Keratinocyte (primary cell): ENCODE data around the gene ADAMTSL1. TPM values are rescaled to one million over a fixed set of nuclear protein-coding genes. Genes with fewer than 3 reads are reported as not detected.

ENCODE experiments used
- DNase-seq: peaks from one replicate; pipeline ENCODE4 v3.0.0-alpha.2; 2011; ENCODE audit warnings: low read depth, missing footprints, low spot score
- FAIRE-seq: peaks from 2 replicates; lab custom pipeline; 2011; peaks lifted over from hg19 to GRCh38; lab: Jason Lieb, UNC
- H2AFZ ChIP-seq: 2 replicates; pipeline ENCODE4 v1.6.0; 2012; ENCODE audit warnings: low read length, control low read depth, inconsistent platforms; ENCODE audit not compliant: control insufficient read depth
- H3K27ac ChIP-seq: 2 replicates; pipeline ENCODE4 v1.5.1; 2011; ENCODE audit warnings: low read length; ENCODE audit not compliant: control insufficient read depth, insufficient read depth
- H3K27me3 ChIP-seq: 3 replicates; pipeline ENCODE4 v1.6.0; 2011; ENCODE audit warnings: low read length; ENCODE audit not compliant: control insufficient read depth, insufficient read depth; ENCODE audit errors: extremely low read depth
- H3K36me3 ChIP-seq, 2 experiments: 2 replicates in 1 of 2; 3 replicates in 1 of 2; pipeline ENCODE4 v1.5.1; 2011; ENCODE audit warnings: low read length in 2 of 2, mild to moderate bottlenecking in 1 of 2; ENCODE audit not compliant: control insufficient read depth in 2 of 2, insufficient read depth in 2 of 2; ENCODE audit errors: extremely low read depth in 1 of 2
- H3K4me1 ChIP-seq: 3 replicates; pipeline ENCODE4 v1.5.1; 2011; ENCODE audit warnings: low read length; ENCODE audit not compliant: control insufficient read depth, insufficient read depth; ENCODE audit errors: extremely low read depth
- H3K4me2 ChIP-seq: 3 replicates; pipeline ENCODE4 v1.6.0; 2011; ENCODE audit warnings: low read depth, low read length; ENCODE audit not compliant: control insufficient read depth, insufficient read depth; ENCODE audit errors: extremely low read depth
- H3K4me3 ChIP-seq, 3 experiments: fragments of 200-600 bp in 1 of 3; sonication (generic) in 1 of 3; 2 replicates in 2 of 3; 3 replicates in 1 of 3; pipeline ENCODE4 v1.5.1; 2011 to 2016; ENCODE audit warnings: low read length in 3 of 3, mild to moderate bottlenecking in 3 of 3, control low read depth in 2 of 3, inconsistent platforms in 1 of 3, low read depth in 1 of 3, mixed read lengths in 1 of 3, mixed run types in 1 of 3, moderate library complexity in 1 of 3; ENCODE audit not compliant: control insufficient read depth in 2 of 3, insufficient read depth in 2 of 3; ENCODE audit errors: extremely low read depth in 1 of 3
- H3K79me2 ChIP-seq: 2 replicates; pipeline ENCODE4 v1.6.0; 2012; ENCODE audit warnings: low read length; ENCODE audit not compliant: control insufficient read depth, insufficient read depth
- H3K9ac ChIP-seq: 3 replicates; pipeline ENCODE4 v1.6.0; 2011; ENCODE audit warnings: low read length; ENCODE audit not compliant: control insufficient read depth, insufficient read depth; ENCODE audit errors: extremely low read depth
- H3K9me1 ChIP-seq: 3 replicates; pipeline ENCODE4 v1.6.0; 2011; ENCODE audit warnings: low read length; ENCODE audit not compliant: control insufficient read depth, insufficient read depth; ENCODE audit errors: extremely low read depth
- H3K9me3 ChIP-seq: 2 replicates; pipeline ENCODE4 v1.5.1; 2012; ENCODE audit warnings: low read depth, low read length; ENCODE audit not compliant: control insufficient read depth
- H4K20me1 ChIP-seq: 3 replicates; pipeline ENCODE4 v1.6.0; 2011; ENCODE audit warnings: low read length; ENCODE audit not compliant: control insufficient read depth, insufficient read depth; ENCODE audit errors: extremely low read depth
- CTCF ChIP-seq, 3 experiments: IDR thresholded peaks in 1 of 3; conservative IDR thresholded peaks in 1 of 3; optimal IDR thresholded peaks in 1 of 3; 2 replicates in 2 of 3; 3 replicates in 1 of 3; pipeline versions ENCODE3 to v1.5.1; 2011; ENCODE audit warnings: low read length in 3 of 3, mild to moderate bottlenecking in 3 of 3, moderate library complexity in 2 of 3, control low read depth in 1 of 3, inconsistent platforms in 1 of 3; ENCODE audit not compliant: insufficient read depth in 2 of 3; ENCODE audit errors: extremely low read depth in 1 of 3
- EZH2 ChIP-seq: IDR thresholded peaks from one replicate; pipeline ENCODE4 v1.6.1; 2012; ENCODE audit warnings: inconsistent platforms, mild to moderate bottlenecking, low read length, moderate library complexity
- dilution Hi-C: fragments of 300-500 bp; cut with MboI; formaldehyde crosslinking; loops from one replicate; pipeline ENCODE4 v1.7.0; 2020; ENCODE audit warnings: low sequenced_read_pairs; ENCODE audit not compliant: extremely low pct_ligation_motif_present
- polyA plus RNA-seq, 5 experiments: library from polyadenylated mRNA; depleted of rRNA in 3 of 5; stranded (reverse) in 3 of 5; stranded (forward) in 1 of 5; unstranded in 1 of 5; fragments of >200 nt; gene quantifications; 1 replicate in 1 of 5; 2 replicates in 3 of 5; 3 replicates in 1 of 5; pipeline versions ENCODE4 v1.2.1 to v1.2.3, GENCODE V29; 2011 to 2012; ENCODE audit warnings: missing spikeins in 2 of 5, low read depth in 1 of 5, low replicate concordance in 1 of 5

ADAMTSL1 gene
- polyA plus RNA-seq, 1 donor (not counting 4 experiments of a cell fraction or from before 2014, with no cell fraction given): 1.1 TPM

- no peak overlapping the region for H2AFZ ChIP-seq
- no peak for FAIRE-seq
Measured at GRCh38 chr9:18770131-18770908, 296.4 kb downstream of the ADAMTSL1 start.

GRCh38 chr9:18771011-18771410, 297.1 kb downstream of the ADAMTSL1 start:
- Histone ChIP-seq H3K27me3 (no peaks in the 10 kb centered on the region), H3K9me3 (no peaks in the 10 kb centered on the region), H3K4me3 (no peak overlapping the region), H3K9me1 (no peaks in the 10 kb centered on the region), H3K36me3 (no peaks in the 10 kb centered on the region), H3K27ac (no peak overlapping the region), H3K79me2 (no peaks in the 10 kb centered on the region), H3K4me2 (no peak overlapping the region), H3K9ac (no peak overlapping the region), H4K20me1 (no peaks in the 10 kb centered on the region), H2AFZ (no peak overlapping the region), H3K4me1 (no peaks in the 10 kb centered on the region)
- TF ChIP-seq EZH2 (no peak), CTCF (optimal IDR thresholded peaks at IDR 0.05 in 1 of 3, IDR thresholded peaks at IDR 0.05 in 1 of 3, conservative IDR thresholded peaks at IDR 0.05 in 1 of 3; ENCODE audit: extremely low read depth in 1 of 3, insufficient read depth in 2 of 3, low read length in 3 of 3) (no peak)
- FAIRE-seq (no peak), DNase-seq (no peak)
- dilution Hi-C loops: no loop called here

More at GRCh38 chr9:18770131-18770908, 296.4 kb downstream of the ADAMTSL1 start:
- no peak overlapping the region for H3K4me3 ChIP-seq
- H3K27ac ChIP-seq: no peak overlapping the region
- no peaks in the 10 kb centered on the region for H3K4me1 ChIP-seq
- TF ChIP-seq CTCF (optimal IDR thresholded peaks at IDR 0.05 in 1 of 3, IDR thresholded peaks at IDR 0.05 in 1 of 3, conservative IDR thresholded peaks at IDR 0.05 in 1 of 3; ENCODE audit: extremely low read depth in 1 of 3, insufficient read depth in 2 of 3, low read length in 3 of 3) (no peak), EZH2 (no peak)
- H4K20me1 ChIP-seq: no peaks in the 10 kb centered on the region
- no peak for DNase-seq
- no peaks in the 10 kb centered on the region for H3K36me3 ChIP-seq
- dilution Hi-C loops: no loop called here
- H3K27me3 ChIP-seq: no peaks in the 10 kb centered on the region
- H3K9ac ChIP-seq: no peak overlapping the region
- H3K9me1 ChIP-seq: no peaks in the 10 kb centered on the region
- no peaks in the 10 kb centered on the region for H3K79me2 ChIP-seq
- H3K4me2 ChIP-seq: no peak overlapping the region
- H3K9me3 ChIP-seq: no peaks in the 10 kb centered on the region
